Stomach (tissue), 4 donors: ENCODE measurements around the gene CD3G.

ENCODE experiments used
- CTCF ChIP-seq, 7 experiments: fragments of 450-650 bp in 4 of 7; fragments of 200-600 bp in 3 of 7; sonication (generic) in 3 of 7; IDR thresholded peaks; one replicate each; pipeline ENCODE4 v1.5.1; 2016 to 2019; ENCODE audit warnings: antibody characterized with exemption in 7 of 7, control low read depth in 2 of 7, mild to moderate bottlenecking in 1 of 7
- EP300 ChIP-seq: sonication (generic); formaldehyde crosslinking; IDR thresholded peaks from one replicate; pipeline ENCODE4 v1.6.1; 2017; ENCODE audit warnings: antibody characterized with exemption

- no peak for TF ChIP-seq CTCF (IDR thresholded peaks at IDR 0.05)
- no peak for TF ChIP-seq EP300
Measured at GRCh38 chr11:118343248-118343647, 896 bp upstream of the CD3G start.
